Hippocampal formation (tissue), 2 donors: Measurements from ENCODE around the gene IL2RA.
A peak's percentile ranks its signal among the peaks of the same experiment; 100 is the strongest.
"Not testable (repeated sequence)": the region's sequence is repeated elsewhere in the genome, so short reads cannot be mapped to it uniquely, and the experiment has no call there.

Experiments used
- DNase-seq, 2 donors: peaks; one replicate each; lab custom pipeline; 2025; lab: John Stamatoyannopoulos, UW

IL2RA gene

DNA sequence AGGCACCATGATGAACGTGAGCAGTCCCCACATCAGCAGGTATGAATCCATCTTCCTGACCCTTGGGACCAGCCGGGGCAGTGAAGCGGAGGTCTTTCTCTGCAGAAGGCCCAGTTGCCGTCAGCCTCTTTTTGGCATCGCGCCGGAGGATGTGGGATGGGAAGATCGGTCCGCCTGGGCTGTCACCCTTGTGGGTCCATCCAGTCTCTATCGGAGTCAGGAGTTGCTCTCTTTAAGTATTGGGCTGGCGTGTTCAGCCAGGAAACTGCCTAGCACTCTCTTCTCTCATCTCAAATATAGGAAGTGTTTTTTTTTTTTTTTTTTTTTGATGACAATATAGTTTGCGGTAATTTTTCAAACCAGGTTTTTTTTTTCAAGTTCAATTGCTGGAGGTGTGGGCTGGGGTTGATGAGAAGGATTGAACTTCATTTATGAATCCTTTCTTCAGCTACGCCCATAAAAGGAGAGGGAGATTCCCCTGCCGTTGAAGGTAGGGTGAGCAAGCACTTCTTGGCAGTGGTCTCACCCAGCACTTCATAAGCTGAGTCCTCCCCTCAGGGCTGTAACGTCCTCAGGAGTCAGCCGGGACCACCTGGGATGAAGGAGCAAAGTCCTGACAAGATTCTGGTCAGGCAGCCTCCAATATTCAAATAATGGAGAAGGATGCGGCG is at the start of gene IL2RA:
IL2RA (minus strand) TSS at position 267 of the 671 bp plus-strand sequence; CDS start at position 51, 216 bp downstream.
- no peak for DNase-seq

DNA sequence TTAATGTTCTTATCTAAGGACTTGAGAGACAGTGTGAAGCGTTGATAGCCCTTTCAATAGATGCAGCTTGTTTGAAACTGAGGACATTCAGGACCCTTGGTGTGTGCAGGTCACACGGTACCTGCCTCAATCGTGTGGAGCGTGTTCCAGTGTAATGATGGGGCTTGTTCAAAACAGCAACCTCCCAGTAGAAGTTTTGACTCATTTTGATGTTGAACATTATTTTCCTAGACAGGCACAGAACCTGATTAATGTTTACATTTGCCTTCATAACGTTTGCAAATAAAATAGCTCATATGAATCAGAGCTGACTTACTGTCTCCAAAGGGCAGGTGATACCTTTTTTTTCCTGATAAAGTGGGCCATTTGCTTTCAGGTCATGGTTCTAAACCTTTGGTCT is 48.0 kb upstream of the IL2RA start:
- DNase-seq = no peak

- DNase-seq = no peak
These were observed 47.2 kb upstream of the IL2RA start for GRCh38 chr10:6109444-6109775.

DNA sequence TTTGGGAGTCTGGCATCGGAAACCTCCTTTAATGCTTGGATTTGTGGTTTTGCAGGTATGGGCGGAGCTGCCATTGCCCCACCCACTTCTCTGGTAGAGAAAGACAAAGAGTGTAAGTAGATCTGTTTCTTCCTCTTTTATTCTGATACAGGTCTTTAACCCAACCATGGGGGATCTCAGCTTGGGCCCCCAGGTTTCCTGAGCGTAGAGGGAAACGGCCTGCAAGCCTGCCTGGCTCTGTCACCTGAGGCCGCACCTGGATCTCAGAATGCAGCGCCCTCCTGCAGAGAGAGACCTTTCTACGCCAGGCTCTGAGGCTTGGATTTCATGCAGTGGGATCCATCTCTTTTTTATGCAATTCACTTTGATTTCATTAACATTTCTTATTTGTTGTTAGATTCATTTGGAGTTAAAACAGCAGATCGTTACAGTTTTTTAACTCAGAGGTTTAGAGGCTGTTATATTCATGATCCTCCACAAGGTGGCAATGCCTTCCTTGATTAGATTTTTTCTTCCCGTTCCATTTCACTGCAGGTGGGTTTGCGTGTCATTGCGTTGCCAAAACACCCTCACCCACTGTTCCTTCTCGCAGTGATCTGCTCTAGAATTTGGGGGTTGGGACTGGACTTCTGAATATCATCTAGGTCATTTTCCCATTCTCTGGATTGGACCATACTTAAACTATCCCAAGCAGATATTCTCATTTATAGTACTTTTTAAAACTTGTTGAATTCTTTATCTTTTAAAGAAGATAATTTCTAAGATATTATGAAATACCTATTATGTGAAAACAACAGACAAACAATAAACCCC is 46.7 kb upstream of the IL2RA start:
- peak in 1 of 2 donors; percentile 58 for DNase-seq

- no peak for DNase-seq
These were observed 45.9 kb upstream of the IL2RA start for GRCh38 chr10:6108072-6108471.

DNA sequence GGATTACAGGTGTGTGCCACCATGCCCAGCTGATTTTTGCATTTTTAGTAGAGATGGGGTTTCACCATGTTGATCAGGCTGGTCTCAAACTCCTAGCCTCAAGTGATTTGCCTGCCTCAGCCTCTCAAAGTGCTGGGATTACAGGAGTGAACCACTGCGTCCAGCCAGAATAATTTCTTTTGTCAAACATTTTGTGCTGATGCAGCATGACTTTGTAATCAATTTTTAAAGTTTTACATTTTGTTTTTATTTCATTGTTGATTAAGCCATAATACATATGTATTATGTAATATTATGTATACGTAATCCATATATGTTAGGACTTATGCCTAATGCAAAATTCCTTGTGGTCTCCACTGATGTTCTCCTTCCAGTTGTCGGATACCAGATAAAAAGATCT is 45.4 kb upstream of the IL2RA start:
- not testable (repeated sequence) for DNase-seq

DNA sequence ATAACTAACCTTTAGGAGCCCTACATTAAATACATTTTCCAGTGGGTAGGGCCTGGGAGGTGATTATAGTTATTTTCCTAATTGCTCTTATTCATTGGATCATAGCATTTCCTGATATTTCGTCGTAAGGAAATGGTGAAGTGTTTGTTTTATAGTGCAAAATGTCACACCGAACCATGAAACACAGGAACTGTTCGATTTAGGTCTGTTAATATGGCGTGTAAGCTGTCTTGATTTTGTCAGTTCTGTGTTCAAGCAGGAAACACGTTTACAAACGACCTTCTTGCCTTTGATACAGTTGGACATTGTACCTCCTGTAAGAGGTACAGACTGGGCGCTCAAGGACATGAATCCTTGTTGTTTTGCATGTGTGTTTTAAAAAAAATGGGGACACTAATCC is 41.4 kb upstream of the IL2RA start:
- DNase-seq = no peak

DNA sequence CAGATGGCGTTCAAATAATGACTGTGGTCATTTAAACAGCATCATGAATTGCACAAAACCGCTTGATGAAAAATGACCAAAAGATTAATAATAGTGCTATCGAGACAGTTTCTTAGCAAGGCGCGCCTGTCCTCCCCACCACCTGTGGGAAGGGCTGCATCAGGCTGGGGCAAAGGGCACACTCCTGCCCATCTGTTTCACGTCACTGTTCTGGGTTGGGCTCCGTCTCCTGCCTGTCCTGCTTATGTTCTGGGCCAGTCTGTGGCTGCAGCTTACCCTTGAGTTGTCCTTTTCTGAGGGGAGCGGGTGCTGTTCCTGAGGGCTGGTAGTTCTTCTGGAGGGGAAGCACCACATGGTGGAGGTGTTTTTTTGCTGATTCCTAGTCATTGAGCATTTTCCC is 40.0 kb upstream of the IL2RA start:
- DNase-seq = no peak

- no peak for DNase-seq
These were observed 39.0 kb upstream of the IL2RA start for GRCh38 chr10:6101181-6101580.

- DNase-seq = no peak
These were observed 38.2 kb upstream of the IL2RA start for GRCh38 chr10:6100370-6100769.

- no peak for DNase-seq
These were observed 36.0 kb upstream of the IL2RA start for GRCh38 chr10:6098156-6098555.

DNA sequence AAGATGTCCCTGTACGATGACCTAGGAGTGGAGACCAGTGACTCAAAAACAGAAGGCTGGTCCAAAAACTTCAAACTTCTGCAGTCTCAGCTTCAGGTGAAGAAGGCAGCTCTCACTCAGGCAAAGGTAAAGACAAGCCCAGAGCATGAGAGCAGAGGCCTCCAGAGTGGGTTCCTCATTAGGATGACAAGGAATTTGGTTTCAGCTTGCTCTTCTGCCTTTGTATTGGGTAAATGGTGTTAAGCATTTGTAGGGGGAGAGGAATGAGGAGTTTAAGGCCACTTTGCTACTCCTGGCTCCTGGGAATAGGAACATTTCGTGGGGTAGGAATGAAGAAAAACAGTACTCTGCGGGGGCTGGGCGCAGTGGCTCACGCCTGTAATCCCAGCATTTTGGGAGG is 34.9 kb upstream of the IL2RA start:
- no peak for DNase-seq

- DNase-seq = no peak
These were observed 33.8 kb upstream of the IL2RA start for GRCh38 chr10:6095810-6096570.

DNA sequence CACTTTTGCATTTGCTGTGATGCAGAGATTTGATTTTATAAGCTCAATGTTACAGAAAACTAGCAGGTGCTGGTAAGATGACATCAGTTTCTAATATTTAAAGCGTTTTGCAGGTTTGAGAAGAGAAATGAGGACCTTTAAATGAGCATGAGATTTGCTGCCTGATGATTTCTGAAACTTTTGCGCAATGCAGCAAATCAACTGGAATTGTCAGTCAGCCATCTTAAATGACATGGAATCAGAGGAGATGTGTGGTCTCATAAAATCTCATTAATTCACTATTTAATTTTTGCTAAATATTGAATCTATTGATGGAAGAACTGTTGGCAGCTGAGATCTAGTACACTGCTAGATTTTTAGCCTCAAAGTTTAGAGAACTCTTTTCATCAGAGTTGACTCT is 30.6 kb upstream of the IL2RA start:
- no peak for DNase-seq

DNA sequence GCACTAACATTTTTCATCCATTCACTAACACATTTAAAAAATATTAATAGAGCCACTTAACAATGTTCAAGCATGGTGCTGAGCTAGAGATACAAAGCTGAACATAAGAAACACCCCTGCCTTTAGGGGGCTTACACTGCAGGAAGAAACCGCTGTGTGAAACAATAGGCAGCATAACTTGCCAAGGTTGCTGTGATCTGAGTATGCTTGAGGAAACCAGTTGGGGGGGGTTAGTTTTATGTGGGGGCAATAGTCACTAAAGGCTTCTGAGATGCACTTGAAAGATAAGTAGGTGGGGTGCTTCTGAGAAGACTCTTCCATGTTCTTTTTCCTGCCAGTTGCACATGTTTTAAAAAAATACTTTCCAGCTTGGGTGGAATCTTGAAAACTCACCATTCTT is 29.5 kb upstream of the IL2RA start:
- DNase-seq = no peak

GRCh38 chr10:6089334-6090219 is 27.4 kb upstream of the IL2RA start:
- DNase-seq = no peak

DNA sequence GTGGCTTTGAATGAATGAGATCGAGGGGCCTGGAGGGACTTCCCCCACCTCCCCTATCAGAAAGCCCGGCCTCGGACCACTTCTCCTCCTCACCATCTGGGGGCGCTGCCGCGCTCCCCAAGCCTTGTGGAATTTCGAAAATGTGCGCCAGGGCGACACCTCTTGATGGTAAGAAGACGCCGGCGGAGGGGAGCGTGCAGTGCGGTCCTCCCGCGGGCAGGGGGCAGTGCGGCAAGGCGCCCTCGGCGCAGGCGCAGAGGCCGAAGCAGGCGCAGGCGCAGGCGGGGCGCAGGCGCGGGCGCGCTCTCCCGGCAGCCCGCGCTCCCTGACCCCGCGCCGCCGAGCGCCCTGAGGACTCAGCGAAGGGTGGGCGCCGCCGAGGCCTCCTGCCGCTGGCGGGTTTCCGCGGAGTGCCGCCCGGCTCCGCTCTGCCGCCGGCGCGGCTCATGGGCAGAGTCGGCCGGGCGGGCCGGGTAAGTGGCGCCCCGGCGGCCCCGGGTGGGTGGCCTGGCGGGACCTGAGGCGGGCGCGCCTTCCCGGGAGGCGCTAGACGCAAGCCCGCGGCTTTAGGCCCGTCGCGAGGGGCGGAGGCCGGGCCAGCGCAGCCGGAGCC is 26.7 kb upstream of the IL2RA start, which contains the start of gene RBM17:
RBM17 (plus strand) TSS at position 314 of the 613 bp plus-strand sequence. CDS start 8,032 bp downstream, outside the sequence.
- DNase-seq = peak; percentile 85 to 86

GRCh38 chr10:6086375-6087233 is 24.4 kb upstream of the IL2RA start:
- peak; percentile 86 to 91 for DNase-seq

- DNase-seq = no peak
These were observed 21.6 kb upstream of the IL2RA start for GRCh38 chr10:6083523-6084475.
